B cell (primary cell): ENCODE results near the gene APLP2. TPM values are rescaled to one million over a fixed set of nuclear protein-coding genes. Genes with fewer than 3 reads are reported as not detected.

Experiments used
- ATAC-seq: fragments of 200-7000 bp; cut with Tn5 transposase; one replicate; pipeline ENCODE4 v1.10.0; 2021; ENCODE audit warnings: low read depth, mild to moderate bottlenecking, moderate number of reproducible peaks, moderate library complexity
- CTCF ChIA-PET: fragments of 350-600 bp; sonication (Branson Sonifier 250); formaldehyde crosslinking; loops from one replicate; lab custom pipeline; 2021; ENCODE audit warnings: antibody characterized with exemption, inconsistent platforms; lab: Charles Lee
- POLR2A ChIA-PET: fragments of 350-600 bp; sonication (Branson Sonifier 250); formaldehyde crosslinking; loops from one replicate; lab custom pipeline; 2021; ENCODE audit warnings: antibody characterized with exemption; lab: Charles Lee
- DNase-seq: peaks from one replicate; pipeline ENCODE4 v3.0.0; 2013
- H2AFZ ChIP-seq: 2 replicates; pipeline ENCODE4 v1.6.1; 2012; ENCODE audit warnings: mild to moderate bottlenecking, low read depth, low read length; ENCODE audit not compliant: insufficient read depth, poor library complexity, severe bottlenecking
- H3K27ac ChIP-seq, 2 donors: 1 replicate in 1 of 2; 2 replicates in 1 of 2; pipeline ENCODE4 v1.5.1; 2012 to 2013; ENCODE audit warnings: low read length in 2 of 2, mild to moderate bottlenecking in 2 of 2, moderate library complexity in 1 of 2
- H3K27me3 ChIP-seq, 4 experiments: fragments of 200-600 bp in 1 of 4; sonication (generic) in 1 of 4; replicated peaks in 1 of 4; 1 replicate in 2 of 4; 2 replicates in 2 of 4; pipeline versions ENCODE4 v1.6.1 to v1.7.0; 2013 to 2016; ENCODE audit warnings: low read length in 3 of 4, mild to moderate bottlenecking in 2 of 4, mixed read lengths in 1 of 4, moderate library complexity in 1 of 4; ENCODE audit not compliant: insufficient read depth in 4 of 4, control insufficient read depth in 3 of 4; ENCODE audit errors: control extremely low read depth in 1 of 4
- H3K36me3 ChIP-seq, 2 experiments: replicated peaks in 1 of 2; 1 replicate in 1 of 2; 2 replicates in 1 of 2; pipeline versions ENCODE4 v1.6.1 to v1.7.1; 2013; ENCODE audit warnings: low read length in 1 of 2; ENCODE audit not compliant: insufficient read depth in 2 of 2, control insufficient read depth in 1 of 2; ENCODE audit errors: control extremely low read depth in 1 of 2, extremely low read depth in 1 of 2
- H3K4me1 ChIP-seq, 2 donors: fragments of 200-600 bp in 1 of 2; sonication (generic) in 1 of 2; 1 replicate in 1 of 2; 2 replicates in 1 of 2; pipeline versions ENCODE4 v1.5.1 to v1.6.1; 2013 to 2017; ENCODE audit warnings: low read length in 2 of 2; ENCODE audit not compliant: control insufficient read depth in 2 of 2, insufficient read depth in 2 of 2
- H3K4me2 ChIP-seq: replicated peaks from 2 replicates; pipeline ENCODE3; 2012; ENCODE audit warnings: mild to moderate bottlenecking, low read depth, low read length; ENCODE audit not compliant: poor library complexity, severe bottlenecking
- H3K4me3 ChIP-seq, 5 experiments: fragments of 200-600 bp in 1 of 5; sonication (generic) in 1 of 5; 1 replicate in 3 of 5; 2 replicates in 2 of 5; pipeline versions ENCODE4 v1.5.1 to v1.7.0; 2011 to 2016; ENCODE audit warnings: low read length in 4 of 5, mild to moderate bottlenecking in 4 of 5, low read depth in 2 of 5, control low read depth in 1 of 5, moderate library complexity in 1 of 5; ENCODE audit not compliant: insufficient read depth in 1 of 5; ENCODE audit errors: control extremely low read depth in 1 of 5, extremely low read depth in 1 of 5
- H3K79me2 ChIP-seq: fragments of 200-600 bp; sonication (generic); one replicate; pipeline ENCODE4 v1.6.0; 2016; ENCODE audit warnings: low read length; ENCODE audit not compliant: control insufficient read depth, insufficient read depth
- H3K9ac ChIP-seq: fragments of 200-600 bp; sonication (generic); 2 replicates; pipeline ENCODE4 v1.6.1; 2017; ENCODE audit warnings: mild to moderate bottlenecking, low read length, moderate library complexity
- H3K9me3 ChIP-seq, 3 donors: one replicate each; pipeline versions ENCODE4 v1.6.1 to v1.7.1; 2013; ENCODE audit warnings: low read length in 2 of 3; ENCODE audit not compliant: control insufficient read depth in 2 of 3, insufficient read depth in 1 of 3; ENCODE audit errors: control extremely low read depth in 1 of 3
- H4K20me1 ChIP-seq: 2 replicates; pipeline ENCODE4 v1.6.0; 2012; ENCODE audit warnings: mild to moderate bottlenecking, low read length; ENCODE audit not compliant: insufficient read depth, control insufficient read depth, poor library complexity, severe bottlenecking
- H3K27ac Mint-ChIP-seq: one replicate; pipeline ENCODE4 v1.8.0; 2021; ENCODE audit warnings: mixed read lengths
- H3K27me3 Mint-ChIP-seq: one replicate; pipeline ENCODE4 v1.8.0; 2021; ENCODE audit warnings: mixed read lengths
- H3K4me1 Mint-ChIP-seq: one replicate; pipeline ENCODE4 v1.8.0; 2021; ENCODE audit warnings: mixed read lengths
- H3K4me3 Mint-ChIP-seq: one replicate; pipeline ENCODE4 v1.8.0; 2021; ENCODE audit warnings: mixed read lengths
- H3K9me3 Mint-ChIP-seq: one replicate; pipeline ENCODE4 v1.8.0; 2022; ENCODE audit warnings: mixed read lengths; ENCODE audit not compliant: insufficient read depth
- CTCF ChIP-seq: fragments of 200-600 bp; IDR thresholded peaks from one replicate; pipeline ENCODE4 v1.8.0; 2022; ENCODE audit warnings: antibody characterized with exemption, mild to moderate bottlenecking
- EZH2 ChIP-seq: IDR thresholded peaks from 2 replicates; pipeline ENCODE4 v1.6.1; 2012; ENCODE audit warnings: borderline replicate concordance, low read depth, mild to moderate bottlenecking, moderate library complexity, low read length; ENCODE audit not compliant: insufficient read depth, poor library complexity, severe bottlenecking
- WGBS: methylation state at CpG from one replicate; pipeline ENCODE4 v1.1.5; 2013; ENCODE audit warnings: missing lambda C conversion rate; ENCODE audit not compliant: insufficient coverage; 5-methylcytosine and 5-hydroxymethylcytosine counted together
- intact Hi-C: fragments of 100-400 bp; cut with micrococcal nuclease; formaldehyde crosslinking; loops from one replicate; pipeline ENCODE4 v1.10.0; 2022
- polyA plus RNA-seq: library from polyadenylated mRNA; depleted of rRNA; stranded (reverse); fragments of >200 nt; gene quantifications from 2 replicates; pipeline ENCODE4 v1.2.3, GENCODE V29; 2012
- total RNA-seq, 2 donors: library from RNA; stranded (reverse); fragments of 120-200 nt in 1 of 2; gene quantifications; 1 replicate in 1 of 2; 2 replicates in 1 of 2; pipeline versions ENCODE4 v1.2.3 to v1.2.4, GENCODE V29; 2013 to 2022

APLP2 gene
- total and polyA plus RNA-seq, 2 donors (not counting 1 experiment from before 2014, with no cell fraction given), result 84.2 to 102 TPM

DNA sequence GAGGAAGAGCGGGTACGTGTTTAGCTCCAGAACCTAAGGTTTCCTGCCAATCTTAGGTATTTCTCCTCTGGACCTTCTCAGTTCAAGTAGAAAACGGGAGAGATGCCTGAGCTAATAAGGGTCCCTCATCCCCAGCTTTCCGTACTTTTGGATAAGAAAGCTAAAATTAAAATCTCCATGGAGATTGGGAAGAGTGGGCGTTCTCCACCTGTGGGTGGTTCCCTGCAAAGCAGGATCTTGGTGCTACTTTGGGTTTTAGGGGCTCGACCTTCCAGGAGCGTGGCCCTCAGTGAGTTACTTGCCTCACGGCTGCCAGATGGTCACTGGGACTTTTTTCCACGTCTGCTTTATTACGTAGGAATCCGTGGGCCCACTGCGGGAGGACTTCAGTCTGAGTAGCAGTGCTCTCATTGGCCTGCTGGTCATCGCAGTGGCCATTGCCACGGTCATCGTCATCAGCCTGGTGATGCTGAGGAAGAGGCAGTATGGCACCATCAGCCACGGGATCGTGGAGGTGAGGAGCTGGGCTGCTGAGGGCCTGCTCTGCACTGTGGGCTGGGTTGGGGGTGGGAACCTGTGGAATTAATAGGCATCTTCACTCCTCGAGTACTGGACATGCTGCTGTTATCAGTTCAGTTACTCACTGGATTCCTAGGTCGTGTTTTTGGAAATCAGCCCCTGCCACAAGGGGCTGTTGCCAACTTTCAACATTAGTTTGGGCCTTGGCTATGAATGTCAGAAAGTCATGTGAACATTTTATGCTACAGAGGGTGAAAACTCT lies 72.1 kb downstream of the APLP2 start:
- Histone ChIP-seq H3K4me1 (peaks cover 6 to 17% of the 10 kb centered on the region in 2 donors), H3K4me3 (no peak overlapping the region), H2AFZ (no peak overlapping the region), H3K36me3 (peaks cover 5 to 49% of the 10 kb centered on the region in 2 experiments), H3K9me3 (no peaks in the 10 kb centered on the region), H3K9ac (no peak overlapping the region), H3K27ac (no peak overlapping the region), H3K4me2 (no peak overlapping the region), H4K20me1 (peaks cover 18% of the 10 kb centered on the region), H3K27me3 (no peaks in the 10 kb centered on the region), H3K79me2 (no peaks in the 10 kb centered on the region)
- Mint-ChIP-seq H3K4me1 (peaks cover 15% of the 10 kb centered on the region), H3K27me3 (no peaks in the 10 kb centered on the region), H3K27ac (no peak overlapping the region), H3K4me3 (no peak overlapping the region), H3K9me3 (no peaks in the 10 kb centered on the region)
- intact Hi-C loops, result no loop called here
- ChIA-PET POLR2A (no interaction called here), CTCF (interaction anchor here (2.0 kb wide), 1 partner anchor 9 kb away, joined by 11 read pairs; no protein-coding TSS in a partner anchor)
- DNase-seq (no peak), ATAC-seq (no peak)
- TF ChIP-seq EZH2 (no peak), CTCF (no peak)
- WGBS, result 96% methylated on average over 17 of the region's 19 CpGs

DNA sequence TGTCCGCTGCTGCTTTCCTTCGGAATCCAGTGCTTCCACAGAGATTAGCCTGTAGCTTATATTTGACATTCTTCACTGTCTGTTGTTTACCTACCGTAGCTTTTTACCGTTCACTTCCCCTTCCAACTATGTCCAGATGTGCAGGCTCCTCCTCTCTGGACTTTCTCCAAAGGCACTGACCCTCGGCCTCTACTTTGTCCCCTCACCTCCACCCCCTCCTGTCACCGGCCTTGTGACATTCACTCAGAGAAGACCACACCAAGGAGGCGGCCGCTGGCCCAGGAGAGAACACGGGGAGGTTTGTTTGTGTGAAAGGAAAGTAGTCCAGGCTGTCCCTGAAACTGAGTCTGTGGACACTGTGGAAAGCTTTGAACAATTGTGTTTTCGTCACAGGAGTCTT lies 74.4 kb downstream of the APLP2 start:
- Histone ChIP-seq H3K27ac (no peak overlapping the region), H3K9ac (no peak overlapping the region), H3K9me3 (no peaks in the 10 kb centered on the region), H3K4me2 (no peak overlapping the region), H4K20me1 (peaks cover 12% of the 10 kb centered on the region), H2AFZ (no peak overlapping the region), H3K4me1 (peaks cover 13 to 28% of the 10 kb centered on the region in 2 donors), H3K27me3 (no peaks in the 10 kb centered on the region), H3K36me3 (peaks cover 4 to 38% of the 10 kb centered on the region in 2 experiments), H3K4me3 (no peak overlapping the region), H3K79me2 (no peaks in the 10 kb centered on the region)
- ChIA-PET POLR2A (no interaction called here), CTCF (interaction anchor here (4.8 kb wide), 1 partner anchor 11 kb away, joined by 47 read pairs; no protein-coding TSS in a partner anchor)
- H3K9me3 Mint-ChIP-seq, result no peaks in the 10 kb centered on the region
- H3K4me3 Mint-ChIP-seq, result no peak overlapping the region
- DNase-seq, result no peak
- intact Hi-C loops, result no loop called here
- ATAC-seq, result no peak
- H3K27me3 Mint-ChIP-seq, result no peaks in the 10 kb centered on the region
- TF ChIP-seq CTCF (no peak), EZH2 (no peak)
- WGBS, result 94% methylated on average over 7 of the region's 10 CpGs
- no peak overlapping the region for H3K27ac Mint-ChIP-seq
- H3K4me1 Mint-ChIP-seq, result peaks cover 27% of the 10 kb centered on the region
